Left renal cortex interstitium (tissue), 4 donors: ENCODE measurements around the gene ELFN2. TPM values are rescaled to one million over a fixed set of nuclear protein-coding genes. Genes with fewer than 3 reads are reported as not detected.

Experiments
- DNase-seq, 4 donors: peaks; one replicate each; pipeline ENCODE4 v3.0.0-alpha.2; 2013; ENCODE audit warnings: low read depth in 4 of 4, low spot score in 2 of 4, missing footprints in 1 of 4
- polyA plus RNA-seq, 4 donors: library from polyadenylated mRNA; unstranded; fragments of 120-200 nt; gene quantifications; one replicate each; pipeline ENCODE4 v1.2.1, GENCODE V29; 2013; ENCODE audit not compliant: insufficient read length in 4 of 4

Gene ELFN2
- polyA plus RNA-seq, 4 donors: 0.92 to 1.9 (median 1.7) TPM

GRCh38 chr22:37325039-37325395, 102.3 kb downstream of the ELFN2 start:
- no peak for DNase-seq

GRCh38 chr22:37324340-37325038, 102.8 kb downstream of the ELFN2 start:
- DNase-seq: no peak

- no peak for DNase-seq
These were observed 106.3 kb downstream of the ELFN2 start for GRCh38 chr22:37320726-37321677.

GRCh38 chr22:37319469-37319868, 107.8 kb downstream of the ELFN2 start:
- no peak for DNase-seq

GRCh38 chr22:37318364-37319109, 108.7 kb downstream of the ELFN2 start:
- DNase-seq: no peak

Other genes starting within 250 kb of the ELFN2 start
- gene C1QTNF6, start 239.2 kb downstream of the ELFN2 start, polyA plus RNA-seq: 10 to 100 TPM; 29.1 to 36.9 (median 32.3) TPM
- gene SSTR3, start 215.0 kb downstream of the ELFN2 start, polyA plus RNA-seq: 1 to 10 TPM in 1 of 4 donors, under 1 TPM in 3; 0.83 to 1.1 (median 0.88) TPM
- gene RAC2, start 183.2 kb downstream of the ELFN2 start, polyA plus RNA-seq: 1 to 10 TPM; 5.7 to 9.3 (median 7.0) TPM
- gene CYTH4, start 145.0 kb downstream of the ELFN2 start, polyA plus RNA-seq: 1 to 10 TPM; 2.4 to 4.9 (median 3.8) TPM
- gene MFNG, start 58.9 kb upstream of the ELFN2 start, polyA plus RNA-seq: 10 to 100 TPM in 2 of 4 donors, 1 to 10 TPM in 2; 6.6 to 10.7 (median 9.1) TPM
- 10 to 100 TPM; 15.8 to 27.6 (median 24.9) TPM for gene CARD10, start 91.9 kb upstream of the ELFN2 start, polyA plus RNA-seq
- gene CDC42EP1, start 133.0 kb upstream of the ELFN2 start, polyA plus RNA-seq: 10 to 100 TPM; 35.5 to 81.5 (median 52.2) TPM
- gene LGALS2, start 152.6 kb upstream of the ELFN2 start, polyA plus RNA-seq: 10 to 100 TPM; 28.3 to 39.0 (median 32.8) TPM
- gene GGA1, start 181.4 kb upstream of the ELFN2 start, polyA plus RNA-seq: 10 to 100 TPM; 38.4 to 79.0 (median 61.9) TPM
- 10 to 100 TPM; 19.8 to 24.8 (median 22.3) TPM for gene SH3BP1, start 212.2 kb upstream of the ELFN2 start, polyA plus RNA-seq
- 10 to 100 TPM; 16.7 to 22.7 (median 18.4) TPM for gene PDXP, start 231.2 kb upstream of the ELFN2 start, polyA plus RNA-seq
- 100 to 1,000 TPM; 370 to 614 (median 396) TPM for gene LGALS1, start 248.2 kb upstream of the ELFN2 start, polyA plus RNA-seq